Vagina (tissue), 2 donors: Measurements from ENCODE around the gene MFSD8.

Source experiments
- POLR2A ChIP-seq, 2 donors: fragments of 450-650 bp; IDR thresholded peaks; one replicate each; pipeline ENCODE4 v1.6.1; 2017; ENCODE audit warnings: antibody characterized with exemption in 2 of 2, mild to moderate bottlenecking in 2 of 2, moderate library complexity in 2 of 2
- POLR2AphosphoS5 ChIP-seq, 2 donors: sonication (generic); formaldehyde crosslinking; IDR thresholded peaks; one replicate each; pipeline ENCODE4 v1.9.0; 2017; ENCODE audit warnings: antibody characterized with exemption in 2 of 2, mild to moderate bottlenecking in 2 of 2, low read depth in 1 of 2; ENCODE audit not compliant: insufficient read depth in 1 of 2
- TF ChIP-seq, protein P1 (sequence below), 3 experiments: fragments of 450-650 bp in 2 of 3; fragments of 200-600 bp in 1 of 3; sonication (generic) in 1 of 3; IDR thresholded peaks; one replicate each; pipeline ENCODE4 v1.5.1; 2017 to 2019; ENCODE audit warnings: antibody characterized with exemption in 3 of 3, mild to moderate bottlenecking in 2 of 3, moderate library complexity in 2 of 3

GRCh38 chr4:127917151-127917550, 47.8 kb downstream of the MFSD8 start:
- TF ChIP-seq POLR2A (IDR thresholded peaks at IDR 0.05) (no peak), POLR2AphosphoS5 (IDR thresholded peaks at IDR 0.05; ENCODE audit: insufficient read depth in 1 of 2, low read depth in 1 of 2) (no peak)
- TF ChIP-seq, protein P1, sequence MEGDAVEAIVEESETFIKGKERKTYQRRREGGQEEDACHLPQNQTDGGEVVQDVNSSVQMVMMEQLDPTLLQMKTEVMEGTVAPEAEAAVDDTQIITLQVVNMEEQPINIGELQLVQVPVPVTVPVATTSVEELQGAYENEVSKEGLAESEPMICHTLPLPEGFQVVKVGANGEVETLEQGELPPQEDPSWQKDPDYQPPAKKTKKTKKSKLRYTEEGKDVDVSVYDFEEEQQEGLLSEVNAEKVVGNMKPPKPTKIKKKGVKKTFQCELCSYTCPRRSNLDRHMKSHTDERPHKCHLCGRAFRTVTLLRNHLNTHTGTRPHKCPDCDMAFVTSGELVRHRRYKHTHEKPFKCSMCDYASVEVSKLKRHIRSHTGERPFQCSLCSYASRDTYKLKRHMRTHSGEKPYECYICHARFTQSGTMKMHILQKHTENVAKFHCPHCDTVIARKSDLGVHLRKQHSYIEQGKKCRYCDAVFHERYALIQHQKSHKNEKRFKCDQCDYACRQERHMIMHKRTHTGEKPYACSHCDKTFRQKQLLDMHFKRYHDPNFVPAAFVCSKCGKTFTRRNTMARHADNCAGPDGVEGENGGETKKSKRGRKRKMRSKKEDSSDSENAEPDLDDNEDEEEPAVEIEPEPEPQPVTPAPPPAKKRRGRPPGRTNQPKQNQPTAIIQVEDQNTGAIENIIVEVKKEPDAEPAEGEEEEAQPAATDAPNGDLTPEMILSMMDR (IDR thresholded peaks at IDR 0.05), result no peak
